ENCODE data around the gene WDR81.

WDR81 gene

DNA sequence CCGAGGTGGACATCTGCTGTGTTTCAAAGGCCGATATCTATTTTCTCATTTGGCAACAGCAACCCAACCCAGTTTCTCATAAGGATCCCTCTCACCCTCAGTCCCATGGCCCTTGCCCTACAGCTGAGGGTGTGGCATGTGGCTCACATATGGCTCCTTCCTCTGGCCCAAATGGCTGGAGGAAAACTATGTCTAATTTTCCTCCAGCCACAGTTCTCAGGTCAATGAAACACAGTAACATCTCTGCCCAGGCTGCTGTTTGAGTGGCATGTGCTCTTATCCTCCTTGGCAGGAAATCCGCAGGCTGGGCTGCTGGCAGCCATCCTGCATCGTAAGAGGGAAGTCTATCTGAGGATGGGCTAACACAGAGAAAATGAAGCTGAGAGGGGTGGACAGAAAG lies 61.4 kb downstream of the WDR81 start:
- DNase-seq: no peak

DNA sequence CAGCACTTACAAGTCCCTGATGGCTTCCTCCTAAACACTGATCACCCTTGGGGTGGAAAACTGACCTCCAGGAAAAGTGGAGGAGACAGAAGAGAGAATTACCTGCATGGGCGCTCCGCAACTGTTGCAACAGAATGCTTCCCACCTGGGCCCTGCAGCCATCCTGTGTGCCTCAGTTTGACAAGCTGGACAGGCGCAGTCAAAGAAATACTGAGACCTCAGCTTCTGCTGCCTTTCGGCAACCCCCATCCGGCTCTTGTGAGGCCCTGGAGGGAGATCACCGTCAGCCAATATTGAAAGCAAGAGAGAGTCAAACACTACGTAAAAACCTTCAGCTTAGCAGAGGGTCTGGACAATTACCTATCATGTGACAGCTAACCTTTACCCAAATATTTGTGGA lies 62.2 kb downstream of the WDR81 start:
- no peak for DNase-seq

DNA sequence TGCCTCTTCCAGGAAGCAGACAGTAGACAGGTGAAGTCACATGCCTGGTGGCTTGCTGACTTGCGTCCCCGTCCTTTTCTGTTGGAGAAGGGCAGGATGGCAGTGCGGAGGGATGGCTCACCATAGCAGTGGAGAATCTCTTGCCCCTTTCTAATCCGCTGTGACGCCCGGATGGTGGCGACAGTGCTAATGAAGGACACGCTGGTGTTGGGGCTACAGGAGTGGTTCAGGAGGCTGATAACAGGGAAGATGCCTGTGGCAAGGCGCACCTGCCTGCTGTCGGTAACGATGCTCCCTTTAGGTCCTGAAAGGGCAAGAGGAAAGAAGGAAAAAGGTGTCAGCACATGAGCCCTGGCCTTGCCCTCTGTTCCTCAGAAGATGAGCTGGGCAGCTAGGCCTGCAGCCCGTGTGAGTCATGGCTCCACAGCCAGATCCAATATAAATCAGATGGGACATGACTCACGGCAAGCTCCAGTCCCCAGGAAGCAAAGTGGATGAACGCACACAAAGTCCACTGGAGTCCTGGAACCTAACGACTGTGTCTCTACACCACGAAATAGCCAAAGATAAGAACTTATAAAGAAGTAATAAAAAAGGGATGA lies 62.9 kb downstream of the WDR81 start:
- DNase-seq: peak; percentile 86

All from fibroblast of skin of right quadriceps (primary cell).